HCT116 (cell line): ENCODE measurements around the gene CERT1.

Source experiments
- CTCF ChIP-seq, 3 experiments: fragments of 200-600 bp in 1 of 3; sonication (generic) in 1 of 3; IDR thresholded peaks in 2 of 3; conservative IDR thresholded peaks in 1 of 3; 2 replicates each; pipeline ENCODE4 v1.5.1; 2012 to 2017; ENCODE audit warnings: low read depth in 2 of 3, low read length in 2 of 3, antibody characterized with exemption in 1 of 3, borderline replicate concordance in 1 of 3, control low read depth in 1 of 3, mild to moderate bottlenecking in 1 of 3, mixed read lengths in 1 of 3, mixed run types in 1 of 3, moderate library complexity in 1 of 3; ENCODE audit not compliant: insufficient read depth in 1 of 3
- ELF1 ChIP-seq: IDR thresholded peaks from 2 replicates; pipeline ENCODE4 v1.6.1; 2012; ENCODE audit warnings: low read depth, borderline replicate concordance
- EZH2 ChIP-seq: fragments of 200-600 bp; sonication (generic); IDR thresholded peaks from 2 replicates; pipeline ENCODE4 v1.6.1; 2017; ENCODE audit warnings: antibody characterized with exemption, mixed run types
- POLR2A ChIP-seq: IDR thresholded peaks from 2 replicates; pipeline ENCODE4 v1.7.0; 2011; ENCODE audit warnings: borderline replicate concordance; ENCODE audit not compliant: insufficient read depth, insufficient read length; ENCODE audit errors: extremely low read depth
- POLR2AphosphoS5 ChIP-seq: IDR thresholded peaks from 2 replicates; pipeline ENCODE4 v1.6.1; 2011; ENCODE audit warnings: mild to moderate bottlenecking, low read depth, low read length, moderate library complexity
- SIN3A ChIP-seq: IDR thresholded peaks from 2 replicates; pipeline ENCODE4 v1.6.1; 2012; ENCODE audit warnings: low read depth
- SP1 ChIP-seq: IDR thresholded peaks from 2 replicates; pipeline ENCODE4 v1.6.1; 2012; ENCODE audit warnings: low read depth
- TCF7L2 ChIP-seq: IDR thresholded peaks from 2 replicates; pipeline ENCODE4 v1.7.0; 2011; ENCODE audit warnings: borderline replicate concordance, inconsistent platforms; ENCODE audit not compliant: insufficient read depth, insufficient read length; ENCODE audit errors: extremely low read depth
- YY1 ChIP-seq: IDR thresholded peaks from 2 replicates; pipeline ENCODE4 v1.6.1; 2011; ENCODE audit warnings: low read length, low read depth, moderate library complexity, mild to moderate bottlenecking; ENCODE audit not compliant: insufficient replicate concordance; ENCODE audit errors: extremely low read depth
- ZNF274 ChIP-seq: fragments of 200-500 bp; sonication (Bioruptor generic); IDR thresholded peaks from 2 replicates; pipeline ENCODE4 v1.6.1; 2014; ENCODE audit warnings: mild to moderate bottlenecking, low read depth, low read length, inconsistent platforms
- TF ChIP-seq, protein P1 (sequence below): IDR thresholded peaks from 2 replicates; pipeline ENCODE4 v1.6.1; 2012
- TF ChIP-seq, protein P2 (sequence below): IDR thresholded peaks from 2 replicates; pipeline ENCODE4 v1.6.1; 2012; ENCODE audit warnings: low read depth

DNA sequence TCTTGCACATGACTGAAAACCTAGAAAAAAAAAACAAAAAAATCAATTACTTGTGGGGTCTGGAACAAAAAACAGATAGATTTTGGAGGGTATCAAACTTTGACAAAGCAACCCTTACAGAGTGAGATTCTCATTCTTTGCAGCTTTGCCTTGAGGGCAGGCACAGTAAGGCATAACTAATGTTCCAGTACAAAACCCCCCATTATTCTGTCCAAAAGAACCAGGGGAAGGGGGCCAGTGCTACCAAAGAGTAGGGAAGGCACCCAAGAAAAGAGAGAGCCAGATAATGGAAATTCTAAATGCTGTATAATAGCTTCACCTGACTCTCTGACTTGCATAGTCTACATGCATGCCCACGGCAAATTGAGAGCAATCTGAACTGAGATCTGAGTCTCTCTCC lies 13.2 kb upstream of the CERT1 start:
- TF ChIP-seq CTCF (IDR thresholded peaks at IDR 0.05 in 2 of 3, conservative IDR thresholded peaks at IDR 0.05 in 1 of 3; ENCODE audit: borderline replicate concordance in 1 of 3, insufficient read depth in 1 of 3, low read depth in 2 of 3, low read length in 2 of 3), result no peak
- no peak for TF ChIP-seq SP1
- no peak for TF ChIP-seq YY1
- TF ChIP-seq POLR2A, result no peak
- no peak for TF ChIP-seq SIN3A
- no peak for TF ChIP-seq POLR2AphosphoS5
- no peak for TF ChIP-seq TCF7L2
- TF ChIP-seq, protein P1, sequence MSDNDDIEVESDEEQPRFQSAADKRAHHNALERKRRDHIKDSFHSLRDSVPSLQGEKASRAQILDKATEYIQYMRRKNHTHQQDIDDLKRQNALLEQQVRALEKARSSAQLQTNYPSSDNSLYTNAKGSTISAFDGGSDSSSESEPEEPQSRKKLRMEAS, result no peak
- no peak for TF ChIP-seq EZH2
- TF ChIP-seq, protein P2, sequence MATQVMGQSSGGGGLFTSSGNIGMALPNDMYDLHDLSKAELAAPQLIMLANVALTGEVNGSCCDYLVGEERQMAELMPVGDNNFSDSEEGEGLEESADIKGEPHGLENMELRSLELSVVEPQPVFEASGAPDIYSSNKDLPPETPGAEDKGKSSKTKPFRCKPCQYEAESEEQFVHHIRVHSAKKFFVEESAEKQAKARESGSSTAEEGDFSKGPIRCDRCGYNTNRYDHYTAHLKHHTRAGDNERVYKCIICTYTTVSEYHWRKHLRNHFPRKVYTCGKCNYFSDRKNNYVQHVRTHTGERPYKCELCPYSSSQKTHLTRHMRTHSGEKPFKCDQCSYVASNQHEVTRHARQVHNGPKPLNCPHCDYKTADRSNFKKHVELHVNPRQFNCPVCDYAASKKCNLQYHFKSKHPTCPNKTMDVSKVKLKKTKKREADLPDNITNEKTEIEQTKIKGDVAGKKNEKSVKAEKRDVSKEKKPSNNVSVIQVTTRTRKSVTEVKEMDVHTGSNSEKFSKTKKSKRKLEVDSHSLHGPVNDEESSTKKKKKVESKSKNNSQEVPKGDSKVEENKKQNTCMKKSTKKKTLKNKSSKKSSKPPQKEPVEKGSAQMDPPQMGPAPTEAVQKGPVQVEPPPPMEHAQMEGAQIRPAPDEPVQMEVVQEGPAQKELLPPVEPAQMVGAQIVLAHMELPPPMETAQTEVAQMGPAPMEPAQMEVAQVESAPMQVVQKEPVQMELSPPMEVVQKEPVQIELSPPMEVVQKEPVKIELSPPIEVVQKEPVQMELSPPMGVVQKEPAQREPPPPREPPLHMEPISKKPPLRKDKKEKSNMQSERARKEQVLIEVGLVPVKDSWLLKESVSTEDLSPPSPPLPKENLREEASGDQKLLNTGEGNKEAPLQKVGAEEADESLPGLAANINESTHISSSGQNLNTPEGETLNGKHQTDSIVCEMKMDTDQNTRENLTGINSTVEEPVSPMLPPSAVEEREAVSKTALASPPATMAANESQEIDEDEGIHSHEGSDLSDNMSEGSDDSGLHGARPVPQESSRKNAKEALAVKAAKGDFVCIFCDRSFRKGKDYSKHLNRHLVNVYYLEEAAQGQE, result no peak
- TF ChIP-seq ZNF274, result no peak
- TF ChIP-seq ELF1, result no peak
